ENCODE data around the gene CCDC85C.
A peak's percentile ranks its signal among the peaks of the same experiment; 100 is the strongest.

CCDC85C gene

DNA sequence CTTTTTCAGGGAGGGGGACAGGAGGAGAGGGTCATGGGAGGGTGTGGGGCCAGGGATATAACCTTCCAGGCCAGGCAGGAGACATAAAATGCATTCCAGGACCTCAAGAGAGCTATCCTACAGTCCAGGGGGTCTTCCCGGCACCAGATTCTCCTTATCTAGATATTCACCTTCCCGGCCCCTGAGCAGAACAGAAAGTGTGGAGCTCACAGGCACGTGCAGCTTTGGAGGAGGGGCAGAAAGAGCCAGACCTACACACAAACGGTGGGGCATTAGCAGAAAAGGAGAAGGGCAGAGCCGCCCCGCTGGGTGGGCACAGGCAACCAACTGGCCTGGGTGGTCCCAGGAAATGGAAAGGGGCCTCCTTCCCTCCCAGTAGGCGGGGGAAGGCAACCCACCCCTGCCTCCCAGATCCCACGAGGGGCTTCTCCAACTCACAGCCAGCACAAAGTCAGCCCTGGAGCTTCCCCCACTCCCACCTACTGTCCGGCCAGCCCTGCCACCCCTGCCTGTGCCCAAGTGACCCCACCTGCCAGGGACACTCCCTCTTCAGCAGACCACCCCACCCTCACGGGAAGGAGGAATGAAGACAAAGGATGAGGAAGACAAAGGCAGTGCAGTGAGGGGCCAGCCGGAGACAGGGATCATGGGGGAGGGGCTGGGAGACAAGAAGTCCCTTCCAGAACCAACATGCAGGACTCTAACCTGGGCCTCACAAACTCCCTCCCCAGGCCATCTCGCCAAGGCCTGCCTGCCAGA, 33.3 kb downstream of the CCDC85C start:
- no peak for DNase-seq

- no peak for DNase-seq
These were observed 34.1 kb downstream of the CCDC85C start for GRCh38 chr14:99569725-99570543.

GRCh38 chr14:99568567-99569560, 35.1 kb downstream of the CCDC85C start:
- peak; percentile 83 for DNase-seq

DNA sequence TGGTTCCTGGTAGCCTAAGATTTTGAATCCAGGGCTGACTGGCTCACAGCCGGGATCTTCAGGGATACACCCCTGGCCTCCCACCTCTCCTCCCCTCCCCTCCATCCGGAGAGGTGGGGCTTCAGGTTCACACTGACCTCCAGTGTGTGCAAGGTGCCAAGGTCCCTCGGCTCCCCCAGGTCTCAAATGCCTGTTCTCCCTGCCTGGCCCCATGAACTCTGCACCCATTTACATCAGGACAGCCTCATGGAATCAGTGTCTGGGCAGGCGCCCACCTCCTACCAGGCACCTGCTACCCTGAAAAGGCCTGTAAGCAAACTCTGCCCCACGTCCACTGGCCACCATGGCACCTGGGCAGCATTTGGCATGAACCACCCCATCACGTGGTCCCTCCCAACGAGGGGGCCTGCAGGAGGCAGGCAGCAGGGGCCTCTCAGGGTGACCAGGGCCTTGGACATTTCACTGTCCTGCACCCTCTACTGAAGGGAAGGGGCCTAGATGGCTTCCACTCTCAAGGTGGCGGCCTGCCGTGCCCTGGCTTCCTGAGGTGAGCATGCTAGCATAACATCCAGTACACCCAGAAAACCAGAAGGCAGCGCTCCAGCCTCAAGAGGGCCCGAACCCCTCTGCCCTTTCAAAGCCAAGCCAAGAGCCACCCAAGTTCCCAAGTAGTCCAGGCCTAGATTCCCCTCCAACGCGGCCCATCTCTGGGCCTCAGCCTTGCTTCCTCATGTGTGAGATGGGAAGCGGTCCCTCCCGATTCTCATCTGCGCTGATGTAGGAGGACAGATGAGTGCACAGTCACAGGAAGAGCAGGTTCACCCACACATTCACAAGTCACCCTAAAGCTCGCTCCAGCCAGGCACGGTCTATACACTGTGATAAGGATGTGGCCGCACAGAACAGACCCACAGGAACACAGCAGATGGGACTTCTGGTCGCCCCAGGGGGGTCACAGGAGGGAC, 37.3 kb downstream of the CCDC85C start:
- no peak for DNase-seq

DNA sequence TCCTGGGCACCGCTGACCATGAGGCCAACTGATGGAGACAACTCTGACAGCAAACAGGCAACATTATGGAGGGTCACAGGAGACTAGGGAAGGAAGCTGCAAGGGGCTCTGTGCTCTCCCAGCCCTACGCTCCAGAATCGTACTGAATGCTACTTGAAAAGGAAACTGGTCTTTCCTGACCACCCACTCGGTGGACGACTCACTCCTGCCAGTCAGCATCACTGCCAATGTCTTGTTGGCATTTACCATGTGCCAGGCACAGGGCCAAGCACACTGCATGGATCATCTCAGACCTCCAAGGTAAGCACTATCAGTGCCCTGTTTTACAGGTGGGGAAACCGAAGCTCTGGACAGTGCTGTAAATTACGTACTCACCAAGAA, 38.0 kb downstream of the CCDC85C start:
- no peak for DNase-seq

DNA sequence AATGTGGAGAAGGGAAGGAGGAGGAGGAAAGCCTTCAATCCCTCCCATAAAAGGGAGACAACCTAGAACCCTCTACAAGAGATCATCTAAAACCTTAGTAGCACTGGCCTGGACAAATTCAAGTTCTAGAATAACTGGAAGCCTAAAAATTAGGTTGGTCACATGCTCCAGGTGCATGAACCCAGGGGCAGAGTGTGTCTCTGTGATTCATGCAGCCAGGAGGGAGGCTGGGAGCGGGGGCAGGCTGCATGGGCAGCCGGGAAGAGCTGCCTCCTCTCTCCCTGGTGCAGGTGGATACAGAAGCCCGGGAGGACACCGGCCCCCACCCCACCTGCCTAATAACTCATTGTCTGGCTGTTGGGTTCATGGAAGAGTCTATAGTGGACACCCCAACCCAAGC, 38.6 kb downstream of the CCDC85C start:
- DNase-seq, result no peak

GRCh38 chr14:99564926-99565259, 39.1 kb downstream of the CCDC85C start:
- no peak for DNase-seq

- DNase-seq, result peak; percentile 60
These were observed 39.6 kb downstream of the CCDC85C start for GRCh38 chr14:99564256-99564925.

GRCh38 chr14:99563749-99564129, 40.3 kb downstream of the CCDC85C start:
- DNase-seq, result no peak

GRCh38 chr14:99562856-99563748, 40.9 kb downstream of the CCDC85C start:
- DNase-seq, result no peak

DNA sequence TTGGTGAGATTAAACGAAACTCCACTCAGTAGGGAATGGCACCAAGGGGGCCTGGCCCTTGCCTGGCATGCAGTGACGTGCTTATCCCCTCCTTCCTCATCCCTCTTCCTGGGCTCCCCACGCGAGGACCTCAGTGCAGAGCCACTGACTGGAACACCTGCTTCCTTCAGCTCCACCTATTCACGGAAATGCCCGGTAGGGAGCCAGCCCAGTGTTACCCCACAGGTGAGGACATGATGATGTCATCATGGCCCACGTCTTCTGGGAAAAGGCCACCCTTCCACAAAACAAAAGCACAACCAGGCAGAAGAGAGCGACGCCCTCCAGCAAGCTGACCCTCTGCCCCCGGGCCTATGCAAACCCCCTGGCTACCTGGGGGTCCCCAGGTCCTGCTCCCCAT, 42.1 kb downstream of the CCDC85C start:
- no peak for DNase-seq

DNA sequence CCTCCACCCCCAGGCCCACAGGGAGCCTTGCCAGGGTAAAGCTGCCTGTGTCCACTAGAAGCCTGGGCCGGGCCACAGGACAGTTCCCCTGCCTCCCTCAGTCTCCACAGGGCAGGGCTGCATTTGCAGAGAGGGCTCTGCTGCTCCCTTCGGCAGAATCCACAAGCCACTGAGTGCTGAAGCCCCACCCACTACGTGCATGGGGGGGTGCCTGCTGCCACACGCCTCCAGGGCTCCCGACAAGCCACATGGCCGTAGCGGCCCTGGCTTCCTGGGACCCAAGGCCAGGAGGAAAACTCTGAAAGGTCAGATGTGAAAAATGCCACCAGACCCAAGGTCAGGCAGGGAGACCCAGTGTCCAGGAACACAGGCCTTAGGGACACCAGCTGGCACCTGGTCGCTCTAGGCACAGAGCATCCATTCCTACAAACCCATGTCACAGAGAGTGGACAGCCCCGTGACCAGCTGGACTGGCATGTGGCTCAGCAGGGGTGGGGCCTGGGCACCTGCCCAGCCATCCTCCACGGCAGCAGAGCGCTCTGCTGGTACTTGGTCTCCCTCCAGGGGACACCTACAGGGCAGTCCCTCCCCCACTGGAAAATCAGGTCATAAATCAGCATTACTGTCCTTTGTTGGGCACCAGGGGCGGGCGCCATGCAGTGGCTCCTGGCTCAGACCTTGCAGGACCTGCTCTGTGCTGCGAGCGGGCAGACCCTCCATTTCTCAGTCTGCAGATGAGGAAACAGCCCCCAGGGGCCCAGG, 42.9 kb downstream of the CCDC85C start:
- DNase-seq, result no peak

DNA sequence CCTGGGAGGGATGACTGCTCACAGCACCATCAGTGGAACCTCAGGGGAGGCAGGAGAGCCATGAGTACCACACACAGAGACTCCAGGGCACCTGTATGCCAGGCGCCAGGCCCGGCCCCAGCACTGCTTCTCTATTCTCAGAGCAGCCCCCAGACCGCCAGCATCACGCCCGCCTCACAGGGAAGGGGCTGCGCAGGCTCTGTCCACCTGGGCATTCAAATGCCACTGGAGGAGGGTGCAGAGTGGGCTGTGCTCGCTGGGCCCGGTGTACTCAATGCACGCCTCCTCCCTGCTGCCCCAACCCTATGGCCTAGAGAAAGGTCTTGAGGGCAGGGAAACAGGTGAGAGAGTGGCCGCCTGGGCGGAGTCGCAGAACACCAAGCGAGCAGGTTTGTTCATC, 43.6 kb downstream of the CCDC85C start:
- no peak for DNase-seq

DNA sequence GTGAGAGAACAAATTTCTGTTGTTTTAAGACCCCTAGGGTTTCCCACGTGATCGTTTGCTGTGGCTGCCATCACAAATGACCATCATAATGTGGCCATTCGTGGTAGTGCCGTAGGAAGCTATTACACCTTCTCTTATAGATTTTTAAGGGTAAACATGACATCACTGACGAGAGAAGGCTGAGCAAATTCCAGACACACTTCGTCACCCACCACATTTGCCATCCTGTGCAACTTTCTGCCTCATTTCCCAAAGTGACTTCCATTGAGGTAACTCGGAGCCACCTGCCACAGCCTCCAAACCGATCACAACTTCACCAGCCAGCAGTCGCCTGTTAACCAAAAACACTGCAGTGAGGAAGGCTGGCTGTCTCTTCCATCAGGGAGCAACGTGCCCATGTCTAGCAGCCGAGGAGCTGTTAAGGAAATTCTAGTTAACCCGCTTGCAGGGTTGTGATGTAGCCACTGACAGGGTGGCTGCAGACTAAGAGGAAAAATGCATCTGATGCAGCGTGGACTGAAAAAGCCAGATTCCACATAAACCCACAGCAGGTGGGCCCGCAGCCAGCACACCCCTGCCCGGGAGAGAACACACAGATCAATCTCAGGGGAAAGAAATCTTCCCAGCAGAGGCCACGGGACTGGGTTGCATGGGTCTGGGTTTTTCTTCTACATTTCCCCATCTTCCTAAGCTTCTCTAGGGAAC, 44.6 kb downstream of the CCDC85C start:
- no peak for DNase-seq

DNA sequence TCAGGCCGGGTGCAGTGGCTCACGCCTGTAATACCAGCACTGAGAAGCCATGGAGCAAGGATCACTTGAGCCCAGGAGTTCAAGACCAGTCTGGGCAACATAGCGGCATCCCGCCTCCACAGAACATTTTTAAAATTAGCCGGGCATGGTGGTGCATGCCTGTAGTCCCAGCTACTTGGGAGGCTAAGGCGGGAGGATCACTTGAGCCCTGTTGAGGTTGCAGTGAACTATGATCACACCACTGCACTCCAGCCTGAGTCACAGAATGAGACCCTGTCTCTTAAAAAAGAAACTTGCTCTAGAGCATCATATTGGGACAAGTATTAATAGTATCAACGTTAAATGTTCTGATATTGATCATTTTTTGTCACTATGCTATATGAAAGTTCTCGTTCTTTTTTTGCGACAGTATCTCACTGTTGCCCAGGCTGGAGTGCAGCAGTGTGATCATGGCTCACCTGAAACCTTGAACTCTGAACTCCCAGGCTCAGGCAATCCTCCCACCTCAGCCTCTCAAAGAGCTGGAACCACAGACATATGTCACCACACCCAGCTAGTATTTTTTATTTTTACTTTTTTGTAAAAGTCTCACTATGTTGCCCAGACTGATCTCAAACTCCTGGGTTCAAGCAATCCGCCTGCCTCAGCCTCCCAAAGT, 47.7 kb downstream of the CCDC85C start:
- DNase-seq, result no peak

DNA sequence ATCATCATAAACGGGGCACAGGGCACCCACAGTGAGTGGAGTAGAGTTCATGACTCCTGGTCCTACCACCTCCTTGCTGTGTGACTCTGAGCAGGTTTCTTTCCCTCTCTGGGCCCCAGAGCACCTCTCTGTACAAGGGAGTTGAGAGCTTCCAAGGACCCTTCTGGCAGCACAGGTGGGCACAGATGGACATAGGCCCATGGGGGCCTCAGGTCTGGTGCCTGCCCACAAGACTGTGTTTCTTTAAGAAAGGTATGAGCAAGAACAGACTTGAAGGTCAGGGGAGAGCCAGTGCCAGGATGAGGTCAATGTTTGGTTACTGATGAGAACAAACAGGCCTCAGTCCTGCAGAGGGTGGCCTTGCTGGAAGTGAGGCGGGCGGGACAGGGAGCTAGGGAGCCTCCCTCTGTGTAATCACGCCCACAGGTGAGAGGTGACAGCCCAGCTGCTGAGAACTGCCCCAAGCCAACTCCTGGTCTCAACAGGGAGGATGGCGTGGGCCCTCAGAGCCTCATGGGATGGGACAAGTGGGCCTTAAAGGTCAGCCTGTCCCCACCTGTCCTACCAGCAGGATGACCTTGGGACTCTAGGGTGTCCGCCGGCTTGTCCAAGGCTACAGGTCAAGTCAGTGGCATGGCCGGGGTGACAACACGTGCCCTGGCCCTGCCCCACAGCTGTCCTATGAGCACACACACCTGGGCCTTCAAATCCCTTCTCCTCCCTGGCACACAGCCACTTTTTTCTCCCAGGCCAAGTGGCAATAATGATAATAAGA, 49.1 kb downstream of the CCDC85C start:
- DNase-seq, result no peak

DNA sequence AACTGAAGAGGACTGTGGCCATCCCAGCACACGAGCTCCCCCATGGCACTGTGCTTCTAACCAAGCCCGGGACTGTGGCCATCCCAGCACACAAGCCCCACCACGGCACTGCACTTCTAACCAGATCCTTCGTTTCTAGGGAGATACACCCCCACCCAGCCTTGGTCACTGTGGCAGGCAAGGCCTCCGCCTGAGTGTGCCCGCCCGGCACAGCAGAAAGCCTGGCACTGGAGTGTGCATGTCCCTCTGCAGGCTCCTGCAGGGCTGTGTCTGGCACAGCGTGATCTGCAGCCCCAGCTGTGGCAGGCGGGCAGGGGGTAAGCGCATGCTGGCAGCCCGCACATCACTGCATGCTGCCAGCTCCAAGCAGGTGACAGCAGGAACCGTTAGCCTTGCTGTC, 49.8 kb downstream of the CCDC85C start:
- no peak for DNase-seq

Measured in EL (cell line).